IPS-18c (cell line): ENCODE results near the gene ADAM17.

Experiments used
- H3K4me3 ChIP-seq: 2 replicates; pipeline ENCODE4 v1.7.0; 2013; ENCODE audit warnings: low read depth, mild to moderate bottlenecking, low read length, moderate library complexity; ENCODE audit not compliant: insufficient read depth
- H3K9me3 ChIP-seq: one replicate; pipeline ENCODE4 v1.6.1; 2013; ENCODE audit warnings: mild to moderate bottlenecking, low read length, moderate library complexity; ENCODE audit not compliant: control insufficient read depth, insufficient read depth

ADAM17 gene

GRCh38 chr2:9493478-9493877 is 62.2 kb downstream of the ADAM17 start:
- Histone ChIP-seq H3K4me3 (no peak overlapping the region), H3K9me3 (no peaks in the 10 kb centered on the region)

GRCh38 chr2:9492927-9493326 is 62.7 kb downstream of the ADAM17 start:
- H3K4me3 ChIP-seq: no peak overlapping the region
- no peaks in the 10 kb centered on the region for H3K9me3 ChIP-seq

GRCh38 chr2:9490789-9491188 is 64.8 kb downstream of the ADAM17 start:
- H3K4me3 ChIP-seq: no peak overlapping the region

GRCh38 chr2:9488583-9489547 is 66.8 kb downstream of the ADAM17 start:
- Histone ChIP-seq H3K9me3 (no peaks in the 10 kb centered on the region), H3K4me3 (no peak overlapping the region)

More at GRCh38 chr2:9490789-9491188, 64.8 kb downstream of the ADAM17 start:
- H3K9me3 ChIP-seq: no peaks in the 10 kb centered on the region

- H3K4me3 ChIP-seq: no peak overlapping the region
Measured at GRCh38 chr2:9484533-9484932, 71.1 kb downstream of the ADAM17 start.

GRCh38 chr2:9483107-9483506 is 72.5 kb downstream of the ADAM17 start:
- no peak overlapping the region for H3K4me3 ChIP-seq

More at GRCh38 chr2:9484533-9484932, 71.1 kb downstream of the ADAM17 start:
- H3K9me3 ChIP-seq: no peaks in the 10 kb centered on the region

GRCh38 chr2:9480157-9480556 is 75.5 kb downstream of the ADAM17 start:
- peaks cover 5% of the 10 kb centered on the region for H3K9me3 ChIP-seq
- H3K4me3 ChIP-seq: no peak overlapping the region

More at GRCh38 chr2:9483107-9483506, 72.5 kb downstream of the ADAM17 start:
- H3K9me3 ChIP-seq: no peaks in the 10 kb centered on the region

- Histone ChIP-seq H3K4me3 (no peak overlapping the region), H3K9me3 (peaks cover 5% of the 10 kb centered on the region)
Measured at GRCh38 chr2:9478526-9478925, 77.1 kb downstream of the ADAM17 start.

- Histone ChIP-seq H3K9me3 (peaks cover 5% of the 10 kb centered on the region), H3K4me3 (no peak overlapping the region)
Measured at GRCh38 chr2:9477914-9478313, 77.7 kb downstream of the ADAM17 start.

- peaks cover 5% of the 10 kb centered on the region for H3K9me3 ChIP-seq
- peak within 1 kb of the TSS; percentile 58 for H3K4me3 ChIP-seq
Measured at GRCh38 chr2:9474361-9475057, 81.1 kb downstream of the ADAM17 start, which contains the start of gene IAH1. IAH1 (plus strand) TSS chr2:9474551; CDS start chr2:9474567, 16 bp downstream.

- peaks cover 5% of the 10 kb centered on the region for H3K9me3 ChIP-seq
- H3K4me3 ChIP-seq: peak overlapping the region; percentile 58
Measured at GRCh38 chr2:9473985-9474360, 81.7 kb downstream of the ADAM17 start.

- Histone ChIP-seq H3K9me3 (peaks cover 5% of the 10 kb centered on the region), H3K4me3 (peak overlapping the region; percentile 58; the same call in 1 of the 2 replicates)
Measured at GRCh38 chr2:9473308-9473984, 82.2 kb downstream of the ADAM17 start.

- H3K9me3 ChIP-seq: peaks cover 5% of the 10 kb centered on the region
- no peak overlapping the region for H3K4me3 ChIP-seq
Measured at GRCh38 chr2:9472511-9472910, 83.1 kb downstream of the ADAM17 start.

- no peak overlapping the region for H3K4me3 ChIP-seq
- H3K9me3 ChIP-seq: no peaks in the 10 kb centered on the region
Measured at GRCh38 chr2:9471206-9471605, 84.4 kb downstream of the ADAM17 start.

- no peaks in the 10 kb centered on the region for H3K9me3 ChIP-seq
- no peak overlapping the region for H3K4me3 ChIP-seq
Measured at GRCh38 chr2:9467687-9468086, 87.9 kb downstream of the ADAM17 start.

- H3K4me3 ChIP-seq: no peak overlapping the region
- H3K9me3 ChIP-seq: no peaks in the 10 kb centered on the region
Measured at GRCh38 chr2:9466147-9466683, 89.4 kb downstream of the ADAM17 start.

GRCh38 chr2:9465170-9465569 is 90.5 kb downstream of the ADAM17 start:
- Histone ChIP-seq H3K4me3 (no peak overlapping the region), H3K9me3 (no peaks in the 10 kb centered on the region)
